ENCODE results near the gene ZNF423.

Gene ZNF423

GRCh38 chr16:49560004-49560830 is 295.7 kb downstream of the ZNF423 start:
- no peak for TF ChIP-seq GATA2 (IDR thresholded peaks at IDR 0.05; ENCODE audit: low read depth, low read length)
- no peak for TF ChIP-seq GATA3 (IDR thresholded peaks at IDR 0.05; ENCODE audit: low read depth, low read length)

- TF ChIP-seq GATA2 (IDR thresholded peaks at IDR 0.05; ENCODE audit: low read depth, low read length) (no peak), GATA3 (IDR thresholded peaks at IDR 0.05; ENCODE audit: low read depth, low read length) (no peak)
These were observed 296.7 kb downstream of the ZNF423 start for GRCh38 chr16:49559242-49559641.

GRCh38 chr16:49558451-49558850 is 297.5 kb downstream of the ZNF423 start:
- TF ChIP-seq GATA3 (IDR thresholded peaks at IDR 0.05; ENCODE audit: low read depth, low read length) (no peak), GATA2 (IDR thresholded peaks at IDR 0.05; ENCODE audit: low read depth, low read length) (no peak)

- TF ChIP-seq GATA3 (IDR thresholded peaks at IDR 0.05; ENCODE audit: low read depth, low read length) (no peak), GATA2 (IDR thresholded peaks at IDR 0.05; ENCODE audit: low read depth, low read length) (no peak)
These were observed 299.1 kb downstream of the ZNF423 start for GRCh38 chr16:49556606-49557446.

GRCh38 chr16:49556249-49556605 is 299.7 kb downstream of the ZNF423 start:
- TF ChIP-seq GATA2 (IDR thresholded peaks at IDR 0.05; ENCODE audit: low read depth, low read length): no peak
- TF ChIP-seq GATA3 (IDR thresholded peaks at IDR 0.05; ENCODE audit: low read depth, low read length): no peak

- TF ChIP-seq GATA2 (IDR thresholded peaks at IDR 0.05; ENCODE audit: low read depth, low read length) (no peak), GATA3 (IDR thresholded peaks at IDR 0.05; ENCODE audit: low read depth, low read length) (no peak)
These were observed 301.2 kb downstream of the ZNF423 start for GRCh38 chr16:49554681-49555080.

GRCh38 chr16:49552313-49552928 is 303.5 kb downstream of the ZNF423 start:
- TF ChIP-seq GATA2 (IDR thresholded peaks at IDR 0.05; ENCODE audit: low read depth, low read length) (no peak), GATA3 (IDR thresholded peaks at IDR 0.05; ENCODE audit: low read depth, low read length) (no peak)

GRCh38 chr16:49550666-49551065 is 305.2 kb downstream of the ZNF423 start:
- no peak for TF ChIP-seq GATA2 (IDR thresholded peaks at IDR 0.05; ENCODE audit: low read depth, low read length)

GRCh38 chr16:49550140-49550539 is 305.8 kb downstream of the ZNF423 start:
- TF ChIP-seq GATA2 (IDR thresholded peaks at IDR 0.05; ENCODE audit: low read depth, low read length) (no peak), GATA3 (IDR thresholded peaks at IDR 0.05; ENCODE audit: low read depth, low read length) (no peak)

GRCh38 chr16:49548325-49548970 is 307.5 kb downstream of the ZNF423 start:
- TF ChIP-seq GATA3 (IDR thresholded peaks at IDR 0.05; ENCODE audit: low read depth, low read length) (no peak), GATA2 (IDR thresholded peaks at IDR 0.05; ENCODE audit: low read depth, low read length) (no peak)

- no peak for TF ChIP-seq GATA2 (IDR thresholded peaks at IDR 0.05; ENCODE audit: low read depth, low read length)
These were observed 308.5 kb downstream of the ZNF423 start for GRCh38 chr16:49547448-49547847.

GRCh38 chr16:49546735-49547134 is 309.2 kb downstream of the ZNF423 start:
- TF ChIP-seq GATA3 (IDR thresholded peaks at IDR 0.05; ENCODE audit: low read depth, low read length) (no peak), GATA2 (IDR thresholded peaks at IDR 0.05; ENCODE audit: low read depth, low read length) (no peak)

GRCh38 chr16:49545741-49546448 is 310.0 kb downstream of the ZNF423 start:
- TF ChIP-seq GATA3 (IDR thresholded peaks at IDR 0.05; ENCODE audit: low read depth, low read length): no peak
- no peak for TF ChIP-seq GATA2 (IDR thresholded peaks at IDR 0.05; ENCODE audit: low read depth, low read length)

Data from SH-SY5Y (cell line).